EH (cell line): ENCODE data around the gene GALM.
"Not testable (repeated sequence)": the region's sequence is repeated elsewhere in the genome, so short reads cannot be mapped to it uniquely, and the experiment has no call there.

Source experiments
- DNase-seq: peaks from one replicate; pipeline ENCODE4 v3.0.0-alpha.2; 2015; ENCODE audit warnings: low read depth

Gene GALM

DNA sequence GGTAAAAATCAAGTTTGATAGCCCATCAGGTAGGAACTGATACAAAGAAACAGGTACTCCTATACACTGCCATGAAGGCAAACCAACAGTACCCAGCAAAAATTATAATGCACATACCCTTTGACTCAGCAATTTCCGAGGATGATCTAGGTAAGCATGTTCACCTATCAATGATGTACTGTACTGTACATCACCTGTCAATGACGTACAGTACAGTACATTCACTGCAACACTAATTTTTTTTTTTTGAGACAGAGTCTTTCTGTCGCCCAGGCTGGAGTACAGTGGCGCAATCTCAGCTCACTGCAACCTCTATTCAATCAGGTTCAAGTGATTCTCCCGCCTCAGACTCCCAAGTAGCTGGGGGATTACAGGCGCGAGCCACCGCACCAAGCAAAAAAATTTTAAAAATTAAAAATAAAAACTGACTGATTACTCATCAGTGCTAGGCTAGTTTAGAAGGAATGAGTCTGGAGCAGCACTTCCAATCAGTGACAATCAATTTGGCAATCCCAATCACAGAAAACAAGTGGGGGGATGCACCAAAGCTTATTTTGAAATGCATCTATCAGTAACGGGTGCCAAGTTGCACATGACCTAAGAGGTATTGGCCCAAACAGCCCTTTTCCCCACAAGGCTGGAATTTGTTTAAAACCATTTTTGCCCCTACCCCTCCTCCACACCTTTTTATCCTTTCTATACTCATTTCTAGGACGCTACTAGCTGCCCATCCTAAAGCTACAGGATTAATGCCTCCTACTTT, 77.1 kb downstream of the GALM start:
- DNase-seq, result no peak

GRCh38 chr2:38743672-38744398, 77.9 kb downstream of the GALM start:
- no peak for DNase-seq

GRCh38 chr2:38744399-38744780, 78.5 kb downstream of the GALM start:
- DNase-seq, result no peak

- DNase-seq, result no peak
These were observed 79.4 kb downstream of the GALM start for GRCh38 chr2:38745267-38745666.

- no peak for DNase-seq
These were observed 81.1 kb downstream of the GALM start for GRCh38 chr2:38747007-38747424.

DNA sequence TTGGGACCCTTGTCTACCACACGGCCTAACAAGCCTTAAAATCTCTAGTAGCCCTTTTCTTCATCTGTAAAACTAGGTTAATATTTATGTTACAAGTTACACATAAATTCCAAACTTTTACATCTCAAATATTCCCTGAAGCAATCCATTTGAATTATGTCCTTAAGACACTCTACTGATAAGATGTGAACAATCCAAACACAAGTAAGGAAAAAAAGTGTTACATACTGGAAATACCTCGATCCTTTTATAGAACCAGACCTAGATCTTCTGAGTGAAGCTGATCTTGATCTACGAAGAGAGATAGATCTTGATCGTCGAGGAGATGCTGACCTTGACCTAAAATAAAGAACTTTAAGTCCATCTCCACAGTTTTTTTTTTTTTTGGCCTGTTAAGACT, 81.9 kb downstream of the GALM start:
- DNase-seq, result no peak

- DNase-seq, result no peak
These were observed 82.5 kb downstream of the GALM start for GRCh38 chr2:38748391-38748790.

DNA sequence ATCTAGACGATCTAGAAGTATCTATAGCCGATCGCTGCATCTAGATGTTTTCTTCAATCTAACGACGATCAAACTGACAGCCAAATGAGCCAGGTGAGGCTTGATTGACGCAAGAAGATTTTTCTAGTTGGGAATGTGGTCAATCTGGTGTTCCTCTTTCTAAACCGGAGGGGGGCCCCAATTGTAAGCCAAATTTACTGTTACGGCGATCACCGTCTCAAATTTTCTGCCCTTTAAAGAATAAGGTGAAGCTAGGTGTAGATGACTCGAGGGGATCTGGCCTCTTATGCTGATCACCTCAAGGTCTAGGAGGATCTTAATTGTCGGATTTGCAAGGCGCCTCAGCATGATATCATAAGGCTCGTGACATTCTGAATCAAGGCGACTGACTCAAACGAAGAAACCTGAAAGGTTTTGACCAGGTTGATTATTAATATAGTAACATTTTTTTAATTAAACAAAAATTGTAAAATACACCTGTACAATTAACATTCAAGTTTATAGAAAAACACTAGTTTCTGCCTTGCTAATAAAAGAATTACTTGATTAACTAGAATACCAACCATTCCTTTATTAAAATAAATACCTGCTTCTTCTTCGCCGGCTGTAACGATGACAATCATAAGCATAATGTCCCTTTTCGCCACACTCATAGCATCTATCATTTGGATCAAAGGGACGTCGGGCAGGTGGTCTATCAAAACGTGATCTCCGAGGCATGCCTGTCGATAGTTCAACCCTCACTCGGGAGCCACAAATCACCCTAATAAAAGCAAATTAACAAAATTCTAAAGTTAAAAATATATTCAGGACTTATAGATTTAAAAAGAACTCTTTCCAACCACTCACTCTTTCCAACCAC, 83.3 kb downstream of the GALM start:
- no peak for DNase-seq

DNA sequence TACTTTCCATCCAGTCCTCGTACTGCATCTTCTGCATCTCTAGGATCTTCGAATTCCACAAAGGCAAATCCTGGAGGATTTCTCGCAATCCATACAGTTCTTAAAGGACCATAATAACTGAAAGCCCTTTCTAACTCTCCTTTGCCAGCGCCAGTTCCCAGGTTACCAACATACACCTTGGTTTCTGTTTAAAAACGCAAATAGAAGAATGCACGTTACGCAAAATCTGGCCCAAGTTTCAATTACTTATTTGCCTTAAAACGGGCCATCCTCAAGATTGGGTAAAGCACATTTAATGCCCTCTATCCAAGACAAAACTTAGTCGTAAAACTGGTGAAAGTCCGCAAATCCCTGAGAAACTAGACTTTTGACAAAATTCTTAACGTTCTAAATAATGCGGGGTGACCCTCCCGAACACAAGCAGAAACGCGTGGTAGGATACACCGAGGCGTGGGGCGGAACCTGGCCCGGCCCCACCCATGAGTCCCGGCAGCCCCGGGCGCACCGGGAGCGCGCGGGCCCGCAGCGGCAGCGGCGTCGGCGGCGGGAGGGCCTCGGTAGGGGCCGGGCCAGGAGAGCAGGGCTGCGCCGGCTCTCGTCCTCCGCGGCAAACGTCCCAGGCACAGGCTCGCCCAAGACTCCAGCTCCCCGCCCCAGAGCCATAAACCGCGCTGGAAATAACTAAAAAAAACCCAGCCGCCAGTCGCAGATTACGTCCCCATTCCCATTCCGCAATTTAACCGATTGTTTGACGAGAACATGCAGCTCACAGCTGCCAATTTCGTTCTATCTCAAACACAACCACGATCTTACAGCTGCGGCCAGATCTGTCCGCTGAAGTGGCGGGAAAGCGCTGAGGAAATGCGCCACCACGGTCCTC, 84.3 kb downstream of the GALM start:
- peak; percentile 46 for DNase-seq

- DNase-seq, result peak; percentile 98
These were observed 85.1 kb downstream of the GALM start, which contains the start of gene SRSF7 for GRCh38 chr2:38750891-38751595. Gene SRSF7 (minus strand): TSS chr2:38751361. CDS start chr2:38751256, 105 bp downstream.

DNA sequence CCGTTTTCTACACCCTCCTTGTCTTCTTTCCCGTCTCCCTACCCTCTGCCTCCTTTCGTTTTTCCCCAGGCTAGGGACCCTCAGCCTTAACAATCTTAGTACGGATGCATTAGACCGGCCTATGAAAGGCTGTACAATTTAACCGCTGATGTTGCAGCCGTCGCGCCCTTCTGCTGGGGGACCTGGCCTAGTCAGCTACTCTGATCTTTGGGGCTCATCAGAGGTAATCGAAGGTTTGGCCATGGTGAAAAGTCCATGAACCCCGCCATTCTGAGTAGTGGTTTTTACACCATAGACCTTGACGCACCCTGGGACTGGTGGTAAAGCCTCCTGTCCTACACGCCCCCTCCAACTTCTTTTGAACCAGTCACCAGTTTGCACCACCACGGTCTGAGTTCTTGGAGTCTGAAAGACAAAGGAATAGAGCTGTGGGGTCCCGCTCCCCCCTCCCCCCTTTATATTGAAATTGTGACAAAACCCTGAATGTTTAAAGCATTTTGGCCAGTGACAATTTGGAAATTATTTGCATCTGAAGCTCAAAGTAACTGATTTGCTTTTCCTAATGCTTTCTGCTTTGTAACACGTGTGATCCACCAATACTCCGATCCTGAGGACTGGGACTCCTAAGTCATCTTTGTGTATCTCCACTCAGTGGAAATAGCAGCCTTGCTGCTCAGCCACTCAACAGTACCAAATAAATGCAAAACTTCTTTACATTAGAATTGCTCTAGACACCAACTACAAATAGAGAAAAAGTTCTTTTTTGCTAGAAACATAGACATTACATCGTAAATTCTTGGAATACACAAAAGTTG, 85.9 kb downstream of the GALM start:
- no peak for DNase-seq

DNA sequence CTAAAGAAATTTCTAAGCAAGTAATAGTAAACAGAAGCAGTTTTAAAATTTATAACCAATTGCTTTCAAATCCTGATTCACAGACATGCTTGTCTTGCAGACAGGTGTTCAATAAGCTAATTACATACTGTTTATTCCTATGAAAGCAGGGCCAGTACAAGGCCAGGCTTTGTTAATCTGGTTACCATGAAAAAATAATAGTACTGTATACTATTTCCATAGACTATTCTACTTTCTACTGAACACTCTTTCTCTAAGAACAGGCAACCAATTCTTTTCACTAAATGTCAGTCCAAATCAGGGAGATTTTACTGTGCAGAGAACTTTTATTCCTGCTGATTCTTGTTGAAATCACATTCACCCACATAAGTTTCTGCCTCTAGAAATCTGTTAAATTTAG, 88.1 kb downstream of the GALM start:
- DNase-seq, result no peak

DNA sequence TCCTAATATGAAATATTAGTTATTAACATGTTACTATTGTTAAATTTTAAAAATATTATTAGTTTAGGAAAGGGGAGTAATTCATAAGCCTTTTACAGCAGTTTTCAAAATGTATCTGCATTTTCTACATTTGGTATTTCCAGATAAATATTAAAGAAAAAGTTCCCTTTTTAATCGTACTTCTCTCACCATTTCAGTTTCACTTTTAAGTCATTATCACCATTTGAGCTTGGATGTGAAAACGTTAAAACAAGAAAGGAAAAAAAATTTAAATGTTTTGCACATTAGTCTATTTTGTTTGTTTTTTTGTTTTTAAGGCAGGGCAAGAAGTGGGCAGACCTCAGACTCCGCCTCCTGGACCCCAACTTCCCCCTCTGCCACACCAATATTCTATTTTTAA, 88.6 kb downstream of the GALM start:
- no peak for DNase-seq

- DNase-seq, result not testable (repeated sequence)
These were observed 90.0 kb downstream of the GALM start for GRCh38 chr2:38755891-38756290.

GRCh38 chr2:38763228-38763627, 97.3 kb downstream of the GALM start:
- no peak for DNase-seq

DNA sequence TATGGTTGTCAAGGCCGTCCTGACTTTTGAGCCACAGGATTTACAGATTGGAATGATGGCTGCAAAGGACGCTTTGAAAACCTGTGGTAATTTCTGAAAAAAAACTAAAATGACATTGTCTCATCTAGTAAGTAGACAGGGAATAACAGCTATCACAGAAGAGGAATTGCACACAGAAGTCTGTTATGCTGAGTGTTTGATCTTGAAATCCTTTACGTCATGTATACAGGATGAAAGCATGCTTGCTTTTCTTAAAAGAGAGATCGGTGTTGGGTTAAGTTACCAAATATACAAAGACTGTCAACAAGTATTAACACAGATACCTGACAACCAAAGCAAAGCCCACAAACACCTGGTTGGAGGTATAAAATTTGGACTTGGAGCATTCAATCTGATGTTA, 97.8 kb downstream of the GALM start:
- no peak for DNase-seq

- peak; percentile 87 for DNase-seq
These were observed 99.2 kb downstream of the GALM start for GRCh38 chr2:38765149-38765548.

DNA sequence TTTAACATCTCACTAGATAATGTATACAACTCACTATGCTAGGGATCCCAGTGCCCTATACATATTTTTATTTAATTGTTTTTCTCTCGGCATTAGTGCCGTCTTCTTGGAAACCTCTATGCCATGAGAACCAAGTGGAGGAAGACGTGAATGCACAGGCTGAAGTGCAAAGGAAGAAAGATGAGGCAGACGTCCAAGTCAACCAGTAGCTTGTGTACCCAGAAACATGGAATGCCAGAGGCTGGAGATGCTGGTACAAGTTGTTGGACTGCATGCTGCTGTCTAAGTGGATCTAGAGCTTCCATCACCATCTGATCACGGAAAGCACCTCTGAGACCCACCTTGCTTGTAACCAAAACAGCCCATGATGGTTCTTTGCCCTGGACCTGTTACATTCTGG, 99.6 kb downstream of the GALM start:
- DNase-seq, result no peak

- peak; percentile 66 for DNase-seq
These were observed 105.7 kb downstream of the GALM start for GRCh38 chr2:38771632-38772031.
